Effector memory CD8-positive, alpha-beta T cell (primary cell): ENCODE measurements around the gene WDR27.
A peak's percentile ranks its signal among the peaks of the same experiment; 100 is the strongest.
"Not testable (repeated sequence)": the region's sequence is repeated elsewhere in the genome, so short reads cannot be mapped to it uniquely, and the experiment has no call there.

Source experiments
- ATAC-seq: fragments of 150-1000 bp; cut with Tn5 transposase; replicated peaks from 2 replicates; pipeline ENCODE4 v1.10.0; 2021; ENCODE audit warnings: mild to moderate bottlenecking, moderate library complexity
- DNase-seq, 3 experiments: peaks; one replicate each; pipeline ENCODE4 v3.0.0; 2021
- H3K27ac Mint-ChIP-seq, 2 donors: one replicate each; pipeline ENCODE4 v1.8.0; 2022; ENCODE audit warnings: mild to moderate bottlenecking in 2 of 2, mixed read lengths in 2 of 2, moderate library complexity in 2 of 2
- H3K27me3 Mint-ChIP-seq, 2 donors: one replicate each; pipeline ENCODE4 v1.8.0; 2022; ENCODE audit warnings: mixed read lengths in 2 of 2
- H3K36me3 Mint-ChIP-seq: one replicate; pipeline ENCODE4 v1.8.0; 2022; ENCODE audit warnings: mild to moderate bottlenecking, moderate library complexity, mixed read lengths; ENCODE audit not compliant: insufficient read depth
- H3K4me1 Mint-ChIP-seq, 2 donors: one replicate each; pipeline ENCODE4 v1.8.0; 2022; ENCODE audit warnings: low read depth in 2 of 2, mixed read lengths in 2 of 2
- H3K4me3 Mint-ChIP-seq, 2 donors: one replicate each; pipeline ENCODE4 v1.8.0; 2022; ENCODE audit warnings: mild to moderate bottlenecking in 2 of 2, mixed read lengths in 2 of 2, moderate library complexity in 2 of 2
- H3K9me3 Mint-ChIP-seq, 2 donors: one replicate each; pipeline ENCODE4 v1.8.0; 2022; ENCODE audit warnings: mixed read lengths in 2 of 2

WDR27 gene

GRCh38 chr6:169536446-169537170 is 165.2 kb downstream of the WDR27 start:
- DNase-seq (no peak), ATAC-seq (no peak)
- Mint-ChIP-seq H3K4me3 (no peak overlapping the region), H3K36me3 (no peaks in the 10 kb centered on the region), H3K27me3 (no peaks in the 10 kb centered on the region), H3K27ac (no peak overlapping the region), H3K4me1 (peaks cover 0 to 2% of the 10 kb centered on the region in 2 donors), H3K9me3 (peaks cover 2 to 12% of the 10 kb centered on the region in 2 donors)

- Mint-ChIP-seq H3K36me3 (no peaks in the 10 kb centered on the region), H3K27me3 (no peaks in the 10 kb centered on the region), H3K27ac (no peak overlapping the region), H3K4me1 (peaks cover 10 to 11% of the 10 kb centered on the region in 2 donors), H3K9me3 (peaks cover 2 to 12% of the 10 kb centered on the region in 2 donors), H3K4me3 (no peak overlapping the region)
- ATAC-seq, result no peak
- no peak for DNase-seq
Measured at GRCh38 chr6:169534039-169534421, 167.8 kb downstream of the WDR27 start.

DNA sequence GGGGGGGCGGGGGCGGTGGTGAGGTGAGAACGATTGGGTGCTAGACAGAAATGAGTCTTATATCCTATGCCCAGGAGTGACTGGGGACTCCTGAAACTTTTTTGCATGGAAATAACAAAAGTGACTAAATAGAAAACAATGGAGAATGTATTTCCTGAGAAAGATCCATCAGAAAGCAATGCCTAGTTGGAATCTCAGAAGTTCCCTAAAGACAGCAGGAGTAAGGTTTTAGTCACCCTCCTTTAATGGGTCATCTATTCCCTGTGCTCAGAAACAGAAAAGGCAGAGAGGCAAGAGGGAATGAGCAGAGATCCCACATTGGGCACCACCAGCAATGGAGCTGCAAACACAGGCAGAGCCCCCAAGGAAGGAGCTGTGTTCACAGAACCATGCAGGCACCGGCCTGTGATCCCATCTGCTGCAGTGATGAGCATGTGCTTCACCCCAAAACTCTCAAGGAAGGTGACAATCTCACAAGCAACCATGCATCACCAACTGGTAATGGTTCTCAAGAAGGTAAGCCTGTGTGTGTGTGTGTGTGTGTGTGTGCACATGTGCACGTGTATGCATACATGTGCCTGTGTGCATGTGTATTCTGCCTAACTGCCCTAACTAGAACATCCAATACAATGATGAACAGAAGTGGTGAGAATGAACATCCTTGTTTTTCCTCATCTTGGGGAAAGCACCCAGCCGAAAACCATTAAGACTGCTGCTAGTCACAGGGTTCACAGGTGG is 168.4 kb downstream of the WDR27 start:
- H3K9me3 Mint-ChIP-seq, result peaks cover 2 to 12% of the 10 kb centered on the region in 2 donors
- peaks cover 10 to 11% of the 10 kb centered on the region in 2 donors for H3K4me1 Mint-ChIP-seq
- no peak for ATAC-seq
- no peak for DNase-seq
- no peak overlapping the region for H3K27ac Mint-ChIP-seq
- H3K4me3 Mint-ChIP-seq, result no peak overlapping the region
- H3K27me3 Mint-ChIP-seq, result no peaks in the 10 kb centered on the region
- no peaks in the 10 kb centered on the region for H3K36me3 Mint-ChIP-seq

- H3K9me3 Mint-ChIP-seq, result peaks cover 0 to 2% of the 10 kb centered on the region in 2 donors
- H3K27ac Mint-ChIP-seq, result peak overlapping the region; percentile 72 to 87
- DNase-seq, result no peak
- H3K4me1 Mint-ChIP-seq, result peaks cover 8 to 11% of the 10 kb centered on the region in 2 donors
- H3K36me3 Mint-ChIP-seq, result no peaks in the 10 kb centered on the region
- peak; percentile 74 for ATAC-seq
- no peaks in the 10 kb centered on the region for H3K27me3 Mint-ChIP-seq
- peak overlapping the region; percentile 40 to 42 for H3K4me3 Mint-ChIP-seq
Measured at GRCh38 chr6:169530752-169531123, 171.1 kb downstream of the WDR27 start.

- Mint-ChIP-seq H3K36me3 (no peaks in the 10 kb centered on the region), H3K27ac (peak overlapping the region; percentile 72 to 87), H3K4me1 (peaks cover 8 to 11% of the 10 kb centered on the region in 2 donors), H3K4me3 (peak overlapping the region; percentile 40 to 42), H3K9me3 (peaks cover 0 to 2% of the 10 kb centered on the region in 2 donors), H3K27me3 (no peaks in the 10 kb centered on the region)
- ATAC-seq (peak; percentile 59), DNase-seq (no peak)
Measured at GRCh38 chr6:169529931-169530751, 171.7 kb downstream of the WDR27 start.

GRCh38 chr6:169528755-169529154 is 173.1 kb downstream of the WDR27 start:
- ATAC-seq (no peak), DNase-seq (no peak)
- Mint-ChIP-seq H3K36me3 (no peaks in the 10 kb centered on the region), H3K27me3 (no peaks in the 10 kb centered on the region), H3K4me1 (peaks cover 8 to 11% of the 10 kb centered on the region in 2 donors), H3K27ac (no peak overlapping the region), H3K4me3 (no peak overlapping the region), H3K9me3 (peaks cover 0 to 2% of the 10 kb centered on the region in 2 donors)

GRCh38 chr6:169527306-169527705 is 174.5 kb downstream of the WDR27 start:
- H3K36me3 Mint-ChIP-seq, result no peaks in the 10 kb centered on the region
- no peaks in the 10 kb centered on the region for H3K9me3 Mint-ChIP-seq
- H3K27me3 Mint-ChIP-seq, result no peaks in the 10 kb centered on the region
- no peak overlapping the region for H3K4me3 Mint-ChIP-seq
- no peak for ATAC-seq
- peaks cover 8 to 11% of the 10 kb centered on the region in 2 donors for H3K4me1 Mint-ChIP-seq
- no peak overlapping the region for H3K27ac Mint-ChIP-seq
- DNase-seq, result no peak

DNA sequence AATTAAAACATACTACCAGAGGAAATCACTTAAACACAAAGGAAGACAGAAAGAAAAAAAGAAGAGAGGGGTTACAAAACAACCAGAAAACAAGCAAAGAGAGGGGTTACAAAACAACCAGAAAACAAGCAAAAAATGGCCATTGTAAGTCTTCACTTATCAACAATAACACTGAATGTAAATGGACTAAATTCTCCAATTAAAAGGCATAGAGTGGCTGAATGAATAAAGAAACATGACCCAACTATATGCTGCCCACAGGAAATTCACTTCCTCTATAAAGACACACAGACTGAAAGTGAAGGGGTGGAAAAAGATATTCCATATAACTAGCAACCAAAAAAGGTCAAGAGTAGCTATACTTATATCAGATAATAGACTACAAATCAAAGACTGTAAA is 180.0 kb downstream of the WDR27 start:
- ATAC-seq (no peak), DNase-seq (no peak)
- H3K4me3 Mint-ChIP-seq, result no peak overlapping the region
- no peak overlapping the region for H3K27ac Mint-ChIP-seq
- no peaks in the 10 kb centered on the region for H3K36me3 Mint-ChIP-seq
- peaks cover 0 to 12% of the 10 kb centered on the region in 2 donors for H3K9me3 Mint-ChIP-seq
- H3K27me3 Mint-ChIP-seq, result no peaks in the 10 kb centered on the region
- H3K4me1 Mint-ChIP-seq, result no peaks in the 10 kb centered on the region

DNA sequence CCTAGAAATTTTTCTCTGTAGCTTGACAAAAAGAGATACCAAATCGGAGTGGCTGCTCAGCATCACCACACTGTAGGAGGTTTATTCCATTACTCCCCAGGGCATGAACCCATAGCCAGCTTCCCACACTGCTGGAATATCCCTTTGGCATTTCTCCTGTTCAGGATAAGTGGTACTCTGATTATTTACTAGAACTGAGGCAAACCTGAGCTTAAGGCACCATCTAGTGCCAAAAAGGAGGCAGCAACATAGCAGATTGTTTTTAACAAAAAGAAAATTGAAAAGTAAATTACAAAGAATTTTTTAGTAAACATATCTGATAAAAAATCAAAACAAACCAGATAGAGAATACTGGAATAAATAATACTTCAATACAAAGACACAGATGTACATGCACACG is 181.7 kb downstream of the WDR27 start:
- Mint-ChIP-seq H3K9me3 (peaks cover 0 to 12% of the 10 kb centered on the region in 2 donors), H3K36me3 (no peaks in the 10 kb centered on the region), H3K4me3 (no peak overlapping the region), H3K4me1 (no peaks in the 10 kb centered on the region), H3K27ac (no peak overlapping the region), H3K27me3 (no peaks in the 10 kb centered on the region)
- DNase-seq (no peak), ATAC-seq (no peak)

- Mint-ChIP-seq H3K4me3 (no peak overlapping the region), H3K36me3 (no peaks in the 10 kb centered on the region), H3K27ac (no peak overlapping the region), H3K27me3 (no peaks in the 10 kb centered on the region), H3K4me1 (no peaks in the 10 kb centered on the region), H3K9me3 (peaks cover 0 to 12% of the 10 kb centered on the region in 2 donors)
- DNase-seq (no peak), ATAC-seq (no peak)
Measured at GRCh38 chr6:169518451-169518850, 183.4 kb downstream of the WDR27 start.

GRCh38 chr6:169513478-169514193 is 188.2 kb downstream of the WDR27 start:
- Mint-ChIP-seq H3K4me3 (no peak overlapping the region), H3K27me3 (no peaks in the 10 kb centered on the region), H3K36me3 (no peaks in the 10 kb centered on the region), H3K27ac (no peak overlapping the region), H3K4me1 (no peaks in the 10 kb centered on the region), H3K9me3 (peaks cover 0 to 2% of the 10 kb centered on the region in 2 donors)
- ATAC-seq, result no peak
- DNase-seq, result no peak

- not testable (repeated sequence) for H3K4me3 Mint-ChIP-seq, H3K9me3 Mint-ChIP-seq, DNase-seq, H3K36me3 Mint-ChIP-seq, H3K4me1 Mint-ChIP-seq, ATAC-seq, H3K27ac Mint-ChIP-seq, H3K27me3 Mint-ChIP-seq
Measured at GRCh38 chr6:169511785-169512184, 190.0 kb downstream of the WDR27 start.

DNA sequence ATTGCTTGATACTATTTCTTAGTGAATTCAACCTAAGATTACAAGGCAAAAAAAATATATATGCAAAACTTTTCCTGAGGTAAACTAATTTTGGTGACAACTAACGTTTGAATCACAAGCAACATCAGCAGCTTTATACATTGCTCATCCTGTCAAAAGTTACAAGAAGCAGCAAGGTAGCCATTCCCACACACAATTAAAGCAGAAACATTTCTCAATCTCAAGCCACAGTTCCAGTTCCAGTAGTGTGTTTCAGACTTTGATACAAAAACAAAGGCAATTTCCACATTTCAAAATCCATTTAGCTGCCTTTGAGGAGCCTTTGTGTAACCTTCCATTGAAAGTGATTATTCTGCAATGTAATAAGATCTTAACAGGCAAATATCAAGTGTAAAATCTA is 191.0 kb downstream of the WDR27 start:
- H3K27ac Mint-ChIP-seq, result no peak overlapping the region
- H3K27me3 Mint-ChIP-seq, result no peaks in the 10 kb centered on the region
- no peaks in the 10 kb centered on the region for H3K4me1 Mint-ChIP-seq
- no peaks in the 10 kb centered on the region for H3K9me3 Mint-ChIP-seq
- H3K4me3 Mint-ChIP-seq, result no peak overlapping the region
- ATAC-seq (no peak), DNase-seq (no peak)
- H3K36me3 Mint-ChIP-seq, result no peaks in the 10 kb centered on the region
